ENCODE results near the gene PPFIA4.
A peak's percentile ranks its signal among the peaks of the same experiment; 100 is the strongest.

Gene PPFIA4

DNA sequence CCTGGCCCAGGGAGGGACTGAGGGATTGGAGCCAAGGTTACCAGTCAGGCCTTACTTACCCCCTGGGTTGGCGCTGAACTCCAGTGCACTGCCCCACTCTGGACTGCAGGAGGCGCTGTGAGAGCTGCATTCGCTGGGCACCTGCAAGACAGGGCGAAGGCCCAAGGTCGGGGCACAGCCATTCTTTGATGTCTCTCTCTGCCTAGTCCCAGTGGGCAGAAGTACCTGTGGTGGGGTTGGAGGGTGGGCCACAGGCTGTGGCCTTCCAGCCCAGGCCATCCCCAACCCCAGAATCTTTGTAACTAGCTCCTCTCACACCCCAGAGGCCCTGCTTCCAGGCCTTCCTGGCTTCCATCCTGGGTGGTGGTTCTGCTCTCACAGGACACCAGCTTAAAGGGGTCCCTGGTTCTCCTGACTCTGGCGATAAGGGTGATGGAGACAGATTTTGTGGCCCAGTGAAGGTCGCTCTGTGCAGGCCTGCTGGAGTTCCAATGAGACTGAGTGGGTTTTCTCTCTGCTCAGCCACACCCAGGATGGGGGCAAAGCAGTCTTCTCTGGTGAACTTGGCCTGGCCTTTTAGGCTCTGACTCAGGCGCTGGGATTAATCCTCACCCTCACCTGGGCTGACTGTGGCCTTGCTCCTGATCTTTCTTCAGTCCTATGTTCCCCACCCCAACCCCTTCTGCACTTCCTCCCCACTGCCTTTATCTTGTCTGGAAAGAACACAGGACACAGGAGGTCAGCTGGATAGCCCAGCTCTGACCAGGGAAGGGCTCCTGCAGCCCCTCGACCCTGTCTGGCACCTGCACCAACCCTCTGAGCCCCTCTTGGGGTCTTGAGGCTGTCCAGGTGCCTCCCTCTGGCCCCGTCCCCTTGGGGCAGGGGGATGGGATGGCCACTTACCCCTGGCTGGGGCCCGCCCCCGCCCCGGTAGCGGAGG lies 58.6 kb downstream of the PPFIA4 start:
- no peak for DNase-seq

DNA sequence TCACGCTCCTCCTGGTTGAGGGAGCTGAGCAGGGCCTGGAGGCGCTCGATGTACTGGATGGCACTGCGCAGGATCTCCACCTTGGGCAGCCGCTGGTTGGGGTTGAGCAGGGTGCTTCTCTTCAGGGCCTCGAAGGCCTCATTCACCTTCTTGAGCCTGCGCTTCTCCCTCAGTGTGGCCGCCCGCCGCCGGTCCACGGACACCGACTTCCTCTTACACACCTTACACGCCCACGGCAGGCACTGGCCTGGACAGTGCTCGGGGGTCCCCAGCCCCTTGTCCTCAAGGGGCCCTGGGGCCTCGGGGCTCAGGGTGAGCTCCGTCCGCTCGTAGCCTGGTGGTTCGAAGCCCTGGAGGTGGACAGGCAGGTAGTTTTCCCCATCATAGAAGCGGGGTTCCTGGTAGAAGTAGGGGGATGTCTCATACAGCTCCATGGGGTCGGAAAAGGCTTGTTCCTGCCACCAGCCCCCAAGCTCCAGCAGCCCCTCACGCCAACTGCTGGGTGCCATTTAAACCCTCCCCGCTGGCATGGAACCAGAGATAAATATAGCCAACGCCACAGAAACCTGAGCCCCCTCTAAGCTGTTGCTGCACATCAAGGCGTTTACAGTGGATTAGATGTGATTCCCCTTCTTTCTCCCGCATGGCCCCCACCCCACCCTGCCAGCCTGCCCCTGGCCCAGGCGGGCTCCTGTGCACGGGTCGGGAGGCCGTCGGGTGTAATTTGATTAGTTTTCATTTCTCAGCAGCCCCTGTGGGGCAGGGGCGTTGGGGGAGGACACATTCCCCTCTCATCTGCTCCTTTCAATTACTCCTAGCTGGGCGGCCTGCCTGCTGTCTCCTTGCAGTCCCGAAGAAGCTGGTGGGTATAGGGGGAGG lies 59.5 kb downstream of the PPFIA4 start, which contains the start of gene MYOG:
Gene MYOG (minus strand): TSS at position 485 of the 879 bp plus-strand sequence. CDS start 51 bp downstream, at position 434.
- DNase-seq = no peak

DNA sequence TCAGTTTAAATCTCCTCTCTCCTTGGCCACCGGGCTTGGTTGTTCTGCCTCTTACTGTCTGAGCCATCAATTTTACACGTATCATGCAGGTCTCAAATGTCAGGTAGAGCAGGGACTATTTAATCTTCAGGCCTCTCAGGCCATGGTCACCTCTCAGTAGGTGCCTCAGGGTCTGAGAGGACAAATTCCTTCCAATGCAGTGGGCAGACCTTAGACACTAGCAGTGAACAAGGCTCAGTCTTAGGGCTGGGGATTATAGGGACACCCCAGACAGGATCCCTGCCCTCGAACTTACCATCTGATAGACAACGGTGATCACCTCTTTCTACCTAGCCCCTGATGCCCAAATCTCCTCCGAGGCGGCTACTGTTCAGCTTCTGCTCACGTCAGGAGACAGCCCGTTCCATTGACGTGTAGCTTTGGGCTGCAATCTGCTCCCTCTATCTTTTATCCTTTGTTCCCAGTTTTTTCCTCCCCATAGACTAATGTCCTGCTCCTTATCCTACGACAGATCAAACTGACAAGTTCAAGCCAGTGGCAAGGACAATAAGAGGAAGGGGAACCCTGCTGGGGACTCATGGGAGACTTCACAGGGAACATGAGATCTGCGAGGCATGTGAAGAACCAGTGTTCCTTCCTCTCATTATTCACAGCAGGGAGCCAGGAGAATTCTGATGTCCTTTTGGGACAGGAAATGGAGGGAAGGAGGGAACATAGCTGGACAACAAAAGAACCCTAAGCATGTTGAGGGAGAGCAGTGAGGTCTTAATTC lies 60.9 kb downstream of the PPFIA4 start:
- DNase-seq = no peak

DNA sequence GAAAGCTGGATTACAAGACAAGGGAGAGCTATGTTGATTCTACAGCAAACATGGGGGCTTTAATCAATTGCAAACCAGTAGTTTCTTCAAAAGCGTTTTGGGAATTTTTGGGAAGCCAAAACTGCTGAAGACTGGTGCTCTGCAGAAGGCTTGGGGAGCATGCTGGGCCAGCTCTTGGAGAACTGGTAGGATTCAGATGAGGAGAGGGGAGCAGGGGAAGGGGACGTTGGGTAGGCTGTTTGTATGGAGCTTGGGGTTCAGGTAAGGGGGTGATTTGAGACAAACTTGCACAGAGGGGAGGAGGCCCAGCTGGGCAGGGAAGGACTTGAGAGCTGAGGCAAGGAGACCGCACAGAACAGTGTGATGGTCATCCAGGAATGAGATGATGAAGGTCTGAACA lies 62.1 kb downstream of the PPFIA4 start:
- DNase-seq = no peak

DNA sequence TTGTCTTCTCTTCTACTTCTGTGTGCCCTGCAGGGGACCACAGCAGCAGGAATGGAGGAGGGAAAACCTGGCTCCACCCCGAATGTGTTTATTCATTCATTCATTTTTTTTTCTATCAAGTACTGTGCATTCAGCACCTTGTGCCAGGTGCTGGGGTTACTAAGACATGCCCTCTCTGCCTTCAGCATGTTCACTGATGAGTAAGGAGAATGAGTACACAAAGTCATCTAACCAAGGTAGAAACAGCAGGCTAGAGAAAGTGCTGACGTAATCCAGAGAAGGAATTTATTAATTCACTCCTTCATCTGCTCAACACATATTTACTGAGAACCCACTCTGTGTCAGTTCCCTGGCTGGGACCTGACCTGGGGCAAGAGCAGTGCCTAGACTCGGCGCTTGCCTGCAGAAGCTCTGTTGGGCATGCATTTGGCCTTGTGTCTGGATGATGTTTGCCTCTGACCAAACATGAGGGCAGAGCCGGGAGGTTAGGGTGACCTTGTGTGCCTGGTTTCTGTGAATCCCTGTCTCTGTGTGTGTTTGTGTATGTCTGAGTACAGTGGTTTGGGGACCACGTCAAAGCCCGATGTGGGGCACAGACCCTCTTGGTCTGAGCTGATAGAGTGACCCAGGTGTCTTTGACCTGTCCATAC lies 62.8 kb downstream of the PPFIA4 start:
- DNase-seq = no peak

DNA sequence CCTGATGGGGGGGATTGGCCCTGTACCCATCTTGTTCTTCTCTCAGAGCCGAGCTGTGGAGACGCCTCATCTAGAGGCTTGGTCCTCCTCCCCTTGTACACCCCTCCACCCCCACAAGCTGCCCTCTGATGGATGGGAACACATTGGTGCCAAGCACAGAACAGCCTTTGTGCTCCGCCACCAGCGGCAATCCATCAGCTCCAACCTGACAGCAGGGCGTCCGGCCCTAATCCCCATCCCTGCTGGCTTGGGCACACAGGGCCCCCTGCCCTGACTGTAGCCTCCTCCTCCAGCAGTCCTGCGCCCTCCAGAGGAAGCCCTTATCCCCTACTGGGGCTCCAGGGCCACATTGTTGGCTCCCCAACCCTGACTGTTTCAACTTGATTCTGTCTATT lies 63.4 kb downstream of the PPFIA4 start:
- peak in 8 of 14 donors; percentile 21 to 54 (median 34) for DNase-seq

DNA sequence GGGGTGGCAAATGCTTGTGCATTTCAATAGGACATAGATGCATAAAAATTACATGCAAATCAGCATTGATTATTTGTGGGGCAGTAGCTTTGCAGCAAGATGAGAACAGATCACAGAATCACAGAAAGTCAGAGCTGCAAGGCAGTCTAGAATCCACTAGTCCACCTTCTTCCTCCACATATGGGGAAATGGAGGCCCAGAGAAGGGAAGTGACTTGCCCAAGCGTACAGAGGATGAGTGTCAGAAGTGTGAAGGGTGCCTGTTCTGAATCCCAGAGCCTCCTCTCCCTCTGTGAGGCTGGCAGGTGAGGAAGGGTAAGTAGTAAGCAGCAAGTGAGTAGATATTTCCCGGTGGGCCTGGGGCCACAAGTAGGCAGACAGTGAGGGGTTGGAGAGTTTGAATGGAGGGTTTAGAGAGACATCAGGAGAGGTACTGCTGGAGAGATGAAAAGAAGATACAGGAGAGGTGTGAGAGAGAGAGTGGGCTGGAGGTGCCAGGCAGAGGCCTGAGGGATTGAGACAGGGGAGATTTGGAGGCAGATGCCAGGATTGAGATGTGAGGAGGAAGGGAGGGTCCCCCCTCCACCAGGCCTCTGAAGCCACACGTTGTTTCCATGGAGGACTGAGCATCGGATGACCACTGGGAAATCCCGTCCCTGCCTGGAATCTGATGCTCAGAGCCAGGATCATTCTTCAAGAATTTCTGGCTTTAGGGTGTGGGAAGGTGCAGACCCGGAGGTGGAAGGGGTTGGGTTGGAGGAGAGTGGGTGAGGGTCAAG lies 64.3 kb downstream of the PPFIA4 start:
- no peak for DNase-seq

DNA sequence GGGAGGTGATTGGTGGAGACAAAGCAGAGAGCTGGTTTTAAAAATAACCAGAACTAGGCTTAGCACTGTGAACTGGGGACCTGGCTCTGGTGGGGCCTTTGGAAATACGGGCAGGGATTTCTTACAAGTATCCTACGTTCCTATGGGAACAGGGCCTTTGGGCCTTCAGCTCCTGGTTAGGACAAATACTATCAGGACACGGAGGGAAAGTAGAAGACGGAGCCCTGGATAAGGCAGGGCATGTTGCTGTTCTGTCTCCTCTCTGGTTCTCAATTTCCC lies 64.8 kb downstream of the PPFIA4 start:
- DNase-seq = no peak

DNA sequence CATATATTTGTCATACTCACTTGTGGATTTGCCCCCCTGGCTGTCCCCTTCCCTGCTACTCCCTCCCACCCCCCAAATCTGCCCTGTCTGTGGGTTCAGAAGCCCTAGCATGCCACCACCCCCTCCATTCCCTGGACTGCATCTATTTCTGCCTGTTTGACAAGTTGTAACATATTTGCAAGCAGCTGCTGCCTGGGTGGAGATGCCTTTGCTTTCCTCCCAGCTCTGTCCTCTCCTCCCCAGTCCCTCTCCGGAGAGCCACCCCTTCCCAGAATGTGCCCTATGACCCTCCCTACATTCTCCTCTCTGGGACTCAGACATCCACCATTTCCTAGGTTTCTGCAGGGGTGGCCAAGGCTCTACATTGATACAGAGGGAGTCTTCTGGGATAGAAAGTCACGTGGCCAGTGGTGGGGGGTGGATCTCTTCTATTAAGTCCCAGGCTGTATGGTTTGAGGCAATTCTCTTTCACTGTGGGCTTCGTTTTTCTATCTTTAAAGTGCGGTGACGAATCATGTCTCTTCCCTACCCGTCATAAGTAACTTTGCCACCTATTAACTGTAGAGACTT lies 65.6 kb downstream of the PPFIA4 start:
- DNase-seq = no peak

DNA sequence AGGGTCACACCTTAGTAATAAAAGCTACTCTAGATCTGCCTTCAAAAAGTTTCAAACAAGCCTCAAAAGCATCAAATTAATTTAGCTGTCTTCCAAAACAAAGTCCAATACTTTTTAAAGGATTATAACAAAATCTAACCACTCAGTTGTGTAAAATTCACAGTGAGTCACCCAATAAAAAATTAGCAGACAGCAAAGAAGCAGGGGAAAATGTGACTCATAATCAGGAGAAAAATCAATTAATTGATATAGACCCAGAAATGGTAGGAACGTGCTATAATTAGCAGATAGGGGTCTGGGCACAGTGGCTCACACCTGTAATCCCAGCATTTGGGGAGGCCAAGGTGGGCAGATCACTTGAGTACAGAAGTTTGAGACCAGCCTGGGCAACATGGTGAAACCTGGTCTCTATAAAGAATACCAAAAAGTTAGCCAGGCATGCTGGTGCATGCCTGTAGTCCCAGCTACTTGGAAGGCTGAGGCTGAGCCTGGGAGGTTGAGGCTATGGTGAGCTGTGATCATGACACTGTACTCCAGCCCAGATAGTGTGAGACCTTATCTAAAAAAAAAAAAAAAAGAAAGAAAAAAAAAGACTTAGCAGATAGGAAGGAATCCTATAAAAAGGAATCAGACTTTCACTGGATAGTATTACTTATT lies 67.6 kb downstream of the PPFIA4 start:
- DNase-seq = no peak

DNA sequence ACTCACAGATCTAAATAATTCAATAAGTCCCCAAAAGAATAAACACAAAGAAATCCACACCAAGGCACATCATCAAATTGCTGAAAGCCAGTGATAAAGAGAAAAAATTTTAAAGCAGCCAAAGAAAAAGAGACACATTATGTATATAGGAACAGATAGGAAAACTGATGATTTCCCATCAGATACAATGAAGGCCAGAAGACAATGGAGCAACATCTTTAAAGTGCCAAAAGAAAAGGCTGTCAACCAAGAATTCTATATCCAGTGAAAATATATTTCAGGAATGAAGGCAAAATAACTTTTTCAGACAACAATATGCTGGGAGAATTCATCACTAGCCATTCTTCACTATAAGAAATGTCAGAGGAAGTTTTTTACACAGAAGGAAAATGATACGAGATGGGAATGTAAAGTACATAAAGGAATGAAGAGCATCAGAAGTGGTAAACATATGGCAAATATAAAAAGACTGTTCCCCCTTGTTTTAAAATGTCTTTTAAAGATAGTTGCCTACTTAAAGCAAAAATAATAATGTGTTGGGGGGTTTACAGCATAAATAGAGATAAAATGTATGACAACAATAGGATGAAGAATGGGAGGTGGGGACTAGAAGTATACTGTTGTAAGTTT lies 68.9 kb downstream of the PPFIA4 start:
- DNase-seq = no peak

DNA sequence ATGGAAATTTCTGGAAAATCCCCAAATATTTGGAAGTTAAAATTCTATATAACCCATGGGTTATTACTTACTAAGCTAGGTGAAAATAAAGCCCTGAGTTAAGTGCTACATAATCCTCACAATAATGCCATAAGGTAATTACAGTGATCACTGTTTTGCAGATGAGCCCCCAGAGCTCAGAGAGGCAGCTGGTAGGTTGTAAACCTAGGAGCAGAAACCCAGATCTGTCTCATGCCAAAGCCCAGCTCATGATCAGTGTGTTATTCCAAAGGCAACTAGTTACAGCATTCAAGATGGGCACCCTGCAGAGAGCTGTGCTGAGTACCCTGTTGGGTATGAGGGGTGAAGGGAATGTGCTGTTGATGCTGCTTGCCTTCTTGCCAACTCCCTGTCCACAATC lies 70.3 kb downstream of the PPFIA4 start:
- no peak for DNase-seq

DNA sequence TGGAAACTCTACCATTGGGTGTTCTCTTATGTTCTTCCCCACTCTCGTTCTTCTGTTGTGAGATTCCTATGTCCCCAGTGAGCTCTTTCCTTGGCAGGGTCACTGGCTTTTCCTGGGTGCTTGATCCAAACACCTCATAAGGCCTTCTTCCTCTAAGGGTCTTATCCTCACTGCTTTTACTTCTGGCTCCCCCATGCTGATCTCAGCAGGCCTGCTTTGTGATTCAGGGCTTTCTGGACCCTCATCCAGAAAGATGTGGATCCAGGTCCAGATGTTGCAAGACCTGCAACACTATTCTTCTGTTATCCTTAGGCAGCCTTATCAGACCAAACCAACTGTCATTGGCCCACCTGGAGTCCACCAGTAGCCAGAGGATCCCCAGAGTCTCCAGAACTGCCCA lies 70.7 kb downstream of the PPFIA4 start:
- no peak for DNase-seq

DNA sequence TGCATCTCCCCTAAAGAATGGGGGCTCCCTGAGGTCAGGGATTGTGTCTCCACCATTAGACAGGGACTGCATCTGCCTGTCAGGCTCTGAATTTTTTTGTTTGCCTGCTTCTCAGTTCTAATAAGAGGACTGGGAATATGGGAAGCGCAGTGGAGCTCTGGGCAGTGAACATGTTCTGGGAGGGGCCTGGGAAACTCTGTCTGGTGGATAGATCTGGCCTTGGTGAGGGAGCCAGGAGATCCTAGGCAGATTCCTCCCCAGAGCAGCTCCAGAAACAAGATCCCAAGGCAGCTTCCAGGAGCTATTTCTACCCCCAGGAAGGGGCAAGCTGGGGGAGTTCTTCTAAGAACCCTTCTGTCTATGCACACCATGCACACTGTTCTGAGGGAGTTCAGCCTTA lies 72.2 kb downstream of the PPFIA4 start:
- no peak for DNase-seq

DNA sequence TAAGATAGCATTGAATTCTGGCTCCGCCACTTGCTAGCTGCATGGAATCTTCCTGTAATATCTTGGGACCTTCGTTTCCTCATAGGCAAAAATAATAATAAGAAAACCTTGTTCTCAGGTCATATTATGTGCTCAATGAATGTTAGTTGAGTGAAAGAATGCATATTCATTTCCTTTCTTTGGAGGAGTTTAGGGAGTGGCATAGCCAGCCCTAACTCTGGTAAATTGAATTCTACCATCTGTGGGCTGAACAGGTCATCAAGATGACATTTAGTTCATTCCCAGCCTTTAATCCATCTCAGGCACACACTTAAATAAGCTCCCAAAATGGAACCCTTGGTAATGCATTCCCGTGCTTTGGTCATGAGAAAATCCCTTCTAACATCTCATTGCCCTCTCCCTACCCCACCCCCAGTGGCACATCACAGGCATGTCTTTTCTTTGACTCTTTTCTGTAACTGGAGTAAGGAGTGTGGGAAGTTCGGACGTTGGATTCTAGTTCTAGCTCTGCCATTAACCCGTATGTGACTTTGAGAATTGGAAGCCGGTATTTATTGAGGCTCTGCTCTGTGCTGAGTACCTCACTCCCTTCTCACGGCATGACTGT lies 72.7 kb downstream of the PPFIA4 start:
- no peak for DNase-seq

DNA sequence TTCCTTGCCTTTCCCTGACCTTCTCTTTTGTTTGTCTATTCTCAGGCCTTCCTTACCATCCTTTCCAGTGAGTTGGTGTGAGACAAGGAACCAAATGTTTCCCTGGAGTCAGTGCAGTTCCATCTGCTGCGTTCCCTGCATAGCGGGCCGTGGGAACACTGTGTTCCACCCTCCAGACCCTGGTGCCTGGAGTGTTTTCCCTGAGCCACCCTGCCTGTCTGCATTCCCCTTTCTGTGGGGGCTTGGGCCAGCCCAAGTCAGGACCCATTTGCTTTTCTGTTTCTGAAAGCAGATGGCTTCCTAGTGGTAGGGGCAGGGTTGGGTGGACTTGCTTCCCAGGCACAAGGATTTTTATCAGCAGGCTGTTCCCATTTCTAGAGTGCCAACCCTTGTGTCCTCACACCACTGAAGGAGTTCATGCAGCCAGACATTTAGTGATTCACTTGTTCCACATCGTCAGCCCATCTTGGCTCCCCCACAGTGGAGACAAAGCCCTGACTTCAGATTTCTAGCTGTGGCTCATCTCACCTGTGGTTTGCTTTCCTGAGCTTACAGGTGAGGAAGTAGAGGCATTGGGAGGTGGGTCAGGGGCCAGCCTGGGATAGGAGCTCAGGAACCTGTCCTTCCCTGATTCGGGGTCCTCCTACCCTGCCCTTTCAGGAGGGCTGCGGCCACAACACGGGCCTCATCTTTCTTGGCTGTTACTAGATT lies 73.7 kb downstream of the PPFIA4 start:
- DNase-seq = peak in 1 of 14 donors; percentile 90

DNA sequence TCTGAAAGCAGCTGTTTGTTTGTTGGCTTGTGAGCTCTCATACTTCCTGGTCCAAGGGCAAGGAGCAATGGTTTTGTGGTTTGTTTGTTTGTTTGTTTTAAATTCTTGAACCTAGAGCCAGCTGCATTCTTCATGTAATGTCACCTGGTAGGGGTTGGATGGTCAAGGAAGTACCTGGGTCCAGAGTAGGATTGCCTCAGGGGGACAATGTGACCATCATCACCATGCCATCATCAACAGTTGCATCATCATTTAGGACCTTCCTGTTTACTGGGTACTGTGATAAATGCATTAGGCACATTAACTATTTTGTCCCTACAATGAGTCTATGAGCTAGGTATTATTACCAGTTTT lies 74.2 kb downstream of the PPFIA4 start:
- DNase-seq = no peak

DNA sequence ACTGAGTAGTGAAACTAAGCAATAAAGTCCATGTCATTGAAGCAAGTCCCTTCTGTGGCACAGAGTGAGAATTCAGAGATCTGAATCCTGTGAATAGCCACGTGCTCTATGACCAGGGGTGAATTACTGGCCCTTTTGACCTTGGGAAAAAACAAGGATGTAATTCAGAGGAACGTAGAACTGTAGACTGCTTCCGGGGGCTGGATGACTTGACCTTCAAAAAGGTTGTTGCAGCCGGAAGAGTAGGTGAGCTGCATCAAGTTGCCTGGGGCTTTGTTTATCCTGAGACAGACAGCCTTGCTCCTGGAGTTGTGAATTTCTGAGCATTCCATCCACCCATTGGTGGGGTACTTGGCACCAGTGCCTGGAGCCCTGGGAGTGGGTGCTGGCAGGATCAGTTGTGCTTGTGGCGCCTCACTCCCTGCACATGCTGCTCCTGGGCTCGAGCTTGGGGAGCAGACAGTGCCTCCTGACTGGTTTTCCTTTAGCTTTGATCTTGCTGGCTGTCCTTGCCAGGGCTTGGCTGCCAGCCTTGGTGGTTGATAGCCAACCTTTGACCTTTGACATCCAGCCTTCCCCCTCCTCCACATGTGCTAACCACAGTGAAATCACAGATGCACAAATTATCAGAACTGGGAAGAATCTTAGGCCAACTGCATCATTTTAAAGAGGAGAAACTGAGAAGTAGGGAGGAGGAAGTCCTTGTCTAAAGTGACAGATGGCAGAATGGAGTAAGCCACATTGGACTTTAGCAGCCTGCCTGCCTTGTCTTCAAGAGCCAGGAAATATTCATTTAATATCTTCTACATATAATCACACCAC lies 75.7 kb downstream of the PPFIA4 start:
- DNase-seq = peak in 1 of 14 donors; percentile 75

Measured in C1 segment of cervical spinal cord (tissue), 14 donors.